Right lung (tissue), 5 donors: ENCODE measurements around the gene BAHD1. TPM values are rescaled to one million over a fixed set of nuclear protein-coding genes. Genes with fewer than 3 reads are reported as not detected.

ENCODE experiments used
- DNase-seq, 2 donors: peaks; one replicate each; pipeline ENCODE4 v3.0.0-alpha.2; 2013
- polyA plus RNA-seq, 5 donors: library from polyadenylated mRNA; unstranded; fragments of 120-200 nt; gene quantifications; one replicate each; pipeline versions ENCODE4 v1.2.1 to v1.2.3, GENCODE V29; 2013; ENCODE audit warnings: inconsistent platforms in 1 of 5, low replicate concordance in 1 of 5; ENCODE audit not compliant: insufficient read length in 5 of 5, insufficient read depth in 1 of 5

The BAHD1 gene
- polyA plus RNA-seq, 5 donors: 10.4 to 16.6 (median 13.5) TPM

- no peak for DNase-seq
Observed at GRCh38 chr15:40495516-40495915, 54.8 kb downstream of the BAHD1 start.

- DNase-seq: no peak
Observed at GRCh38 chr15:40498418-40498817, 57.7 kb downstream of the BAHD1 start.

- DNase-seq: no peak
Observed at GRCh38 chr15:40498891-40499290, 58.1 kb downstream of the BAHD1 start.

- DNase-seq: no peak
Observed at GRCh38 chr15:40499931-40500330, 59.2 kb downstream of the BAHD1 start.

GRCh38 chr15:40500568-40501330 is 60.0 kb downstream of the BAHD1 start:
- no peak for DNase-seq

GRCh38 chr15:40501487-40501886 is 60.7 kb downstream of the BAHD1 start:
- no peak for DNase-seq

- peak; percentile 68 to 74 for DNase-seq
Observed at GRCh38 chr15:40506964-40507571, 66.3 kb downstream of the BAHD1 start.

- no peak for DNase-seq
Observed at GRCh38 chr15:40508216-40508615, 67.5 kb downstream of the BAHD1 start.

- no peak for DNase-seq
Observed at GRCh38 chr15:40510201-40510600, 69.4 kb downstream of the BAHD1 start.

- DNase-seq: no peak
Observed at GRCh38 chr15:40511093-40511471, 70.3 kb downstream of the BAHD1 start.

- peak; percentile 50 to 63 for DNase-seq
Observed at GRCh38 chr15:40511472-40512133, 70.8 kb downstream of the BAHD1 start.

GRCh38 chr15:40512440-40512839 is 71.7 kb downstream of the BAHD1 start:
- DNase-seq: no peak

- no peak for DNase-seq
Observed at GRCh38 chr15:40513609-40514008, 72.9 kb downstream of the BAHD1 start.

GRCh38 chr15:40516322-40516721 is 75.6 kb downstream of the BAHD1 start:
- no peak for DNase-seq

Other genes with a start within 250 kb of the BAHD1 start
- gene PAK6, start 201.9 kb upstream of the BAHD1 start, polyA plus RNA-seq: 1 to 10 TPM; 4.8 to 8.8 (median 6.0) TPM
- gene ANKRD63, start 157.9 kb upstream of the BAHD1 start, polyA plus RNA-seq: not detected
- gene PLCB2, start 133.0 kb upstream of the BAHD1 start, polyA plus RNA-seq: 10 to 100 TPM; 10.1 to 20.7 (median 16.4) TPM
- 10 to 100 TPM; 20.8 to 26.1 (median 22.0) TPM for gene INAFM2, start 117.3 kb upstream of the BAHD1 start, polyA plus RNA-seq
- 1 to 10 TPM; 5.1 to 9.7 (median 6.2) TPM for gene CCDC9B, start 100.0 kb upstream of the BAHD1 start, polyA plus RNA-seq
- gene PHGR1, start 89.9 kb upstream of the BAHD1 start, polyA plus RNA-seq: 1 to 10 TPM in 1 of 5 donors, not detected in 4; 1.8 TPM
- gene DISP2, start 82.7 kb upstream of the BAHD1 start, polyA plus RNA-seq: 1 to 10 TPM; 1.1 to 3.3 (median 1.4) TPM
- gene KNSTRN, start 58.2 kb upstream of the BAHD1 start, polyA plus RNA-seq: 10 to 100 TPM; 22.7 to 48.8 (median 33.0) TPM
- 100 to 1,000 TPM in 3 of 5 donors, 10 to 100 TPM in 2; 87.7 to 120 (median 113) TPM for gene IVD, start 35.2 kb upstream of the BAHD1 start, polyA plus RNA-seq
- gene CHST14, start 30.0 kb downstream of the BAHD1 start, polyA plus RNA-seq: 10 to 100 TPM; 31.6 to 48.8 (median 39.3) TPM
- 10 to 100 TPM; 24.9 to 31.4 (median 25.7) TPM for gene CCDC32, start 124.1 kb downstream of the BAHD1 start, polyA plus RNA-seq
- gene RPUSD2, start 128.3 kb downstream of the BAHD1 start, polyA plus RNA-seq: 10 to 100 TPM in 1 of 5 donors, 1 to 10 TPM in 4; 6.3 to 11.1 (median 7.9) TPM
- 10 to 100 TPM in 4 of 5 donors, 1 to 10 TPM in 1; 9.3 to 43.3 (median 19.7) TPM for gene KNL1, start 153.3 kb downstream of the BAHD1 start, polyA plus RNA-seq